ENCODE results near the gene RBFOX2. TPM values are rescaled to one million over a fixed set of nuclear protein-coding genes. Genes with fewer than 3 reads are reported as not detected.

RBFOX2 gene
- total and polyA plus RNA-seq, 2 of the 13 experiments (the other 11 are each of a cell fraction or from before 2014, with no cell fraction given), result 37.3 to 40.4 TPM

DNA sequence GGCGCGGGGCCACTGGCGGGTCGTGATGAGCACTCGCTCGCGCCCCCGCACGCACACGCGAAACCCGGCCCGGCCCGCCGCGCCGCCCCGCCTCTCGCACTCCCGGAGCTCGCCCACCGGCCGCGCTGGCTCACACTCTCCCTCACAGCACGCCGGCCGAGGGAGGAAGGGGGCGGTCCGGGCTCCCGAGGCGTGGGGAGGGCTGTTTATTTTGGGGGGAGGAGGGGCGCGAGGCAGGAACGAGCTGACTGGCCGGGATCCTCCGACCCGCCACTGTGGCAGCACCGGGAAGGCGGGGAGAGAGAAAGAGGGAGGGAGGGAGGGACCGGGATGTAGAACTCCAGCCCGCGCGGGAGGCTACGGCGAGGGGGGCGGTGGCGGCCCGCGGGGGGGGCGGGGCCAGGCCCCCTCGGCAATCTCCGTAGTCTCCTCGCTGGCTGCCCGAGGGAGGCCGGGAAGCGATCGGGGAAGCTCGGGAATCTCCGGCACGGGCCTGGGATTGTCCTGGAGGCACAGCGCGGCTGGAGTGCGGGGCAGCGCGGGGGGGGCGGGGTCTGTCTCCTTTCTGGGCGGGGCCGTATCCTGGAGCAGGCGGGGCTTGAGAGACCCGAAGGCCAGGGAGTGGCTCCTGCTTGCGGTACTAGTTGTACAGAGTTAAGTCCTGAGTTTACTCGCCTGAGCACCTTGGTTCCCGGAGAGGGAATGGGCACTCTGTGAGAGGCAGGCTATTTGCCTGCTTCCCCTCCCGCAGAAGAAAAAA is at the start of gene RBFOX2 (continued):
- TF ChIP-seq REL (CRISPR knock-in tag; conservative IDR thresholded peaks at IDR 0.05), result no peak
- peak; percentile 28; the same call in 1 of the 2 replicates for TF ChIP-seq KDM5B (CRISPR knock-in tag; IDR thresholded peaks at IDR 0.05; ENCODE audit: borderline replicate concordance)
- TF ChIP-seq BORCS8-MEF2B (CRISPR knock-in tag; IDR thresholded peaks at IDR 0.05), result no peak
- no peak for TF ChIP-seq ZNF260 (CRISPR knock-in tag; IDR thresholded peaks at IDR 0.05; ENCODE audit: borderline replicate concordance, low read depth)
- no peak for TF ChIP-seq SOX13 (IDR thresholded peaks at IDR 0.05)
- TF ChIP-seq SOX13 (CRISPR knock-in tag; conservative IDR thresholded peaks at IDR 0.05 in 1 of 2, IDR thresholded peaks at IDR 0.05 in 1 of 2), result no peak; a peak in 1 of 4 replicates

DNA sequence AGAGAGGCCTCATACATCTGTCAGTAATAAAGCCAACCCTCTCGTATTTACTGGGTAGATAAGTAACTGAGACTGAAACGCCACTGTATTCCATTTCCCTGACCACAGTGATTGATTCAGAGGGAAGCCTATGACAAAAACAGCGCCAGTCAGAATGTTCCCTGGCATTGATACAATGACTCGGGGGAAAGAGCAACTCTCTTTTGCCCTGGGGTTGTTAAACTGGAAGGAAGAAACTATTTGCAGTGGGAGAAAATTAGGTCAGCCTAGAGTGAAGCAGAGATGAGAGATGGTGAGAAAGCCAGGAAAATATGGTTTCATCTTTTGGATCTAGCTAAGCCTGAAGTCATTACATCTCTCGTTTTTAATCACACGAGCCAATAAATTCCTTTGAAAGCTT is 48.6 kb upstream of the RBFOX2 start:
- FAIRE-seq (no peak), ATAC-seq (no peak), DNase-seq (ENCODE audit: low spot score) (no peak)
- H3K4me1 ChIP-seq (ENCODE audit: insufficient read depth, low read length), result no peaks in the 10 kb centered on the region
- H3K9ac ChIP-seq (ENCODE audit: insufficient read depth, low read depth, low read length), result no peak overlapping the region
- no TSS peak for BruUV-seq (replicated peaks)
- H3K27ac ChIP-seq (ENCODE audit: extremely low read length, insufficient read depth, low read length), result no peak overlapping the region
- no peak overlapping the region for H2AFZ ChIP-seq (ENCODE audit: low read length)
- no peaks in the 10 kb centered on the region for H4K20me1 ChIP-seq (ENCODE audit: insufficient read depth, low read length)
- intact Hi-C loops (cut with micrococcal nuclease; ENCODE audit: unreplicated experiment) (no loop called here), in situ Hi-C loops (cut with HindIII; ENCODE audit: extremely low pct_ligation_motif_present, low pct_unique_long_range_greater_than_20kb) (no loop called here)
- no peaks in the 10 kb centered on the region for H3K9me3 ChIP-seq (ENCODE audit: low read length)
- 24% methylated on average over 6 of the region's 6 CpGs for WGBS (ENCODE audit: low lambda C conversion rate)
- POLR2A ChIA-PET, result no interaction called here
- CTCF ChIA-PET (ENCODE audit: low intra/inter-chr PET ratio, low total read pairs), result no interaction called here
- no peak overlapping the region for H3K4me2 ChIP-seq (ENCODE audit: low read depth, low read length)
- peaks cover 0 to 7% of the 10 kb centered on the region in 2 experiments; a peak in 2 of 5 replicates for H3K27me3 ChIP-seq (ENCODE audit: control insufficient read depth in 1 of 2, insufficient read depth in 2 of 2, low read length in 2 of 2)
- no peaks in the 10 kb centered on the region for H3K79me2 ChIP-seq (ENCODE audit: insufficient read depth, low read length)
- H3K36me3 ChIP-seq (replicated peaks in 1 of 2; ENCODE audit: control insufficient read depth in 1 of 2, insufficient read depth in 2 of 2, low read length in 2 of 2), result no peaks in the 10 kb centered on the region
- no peak overlapping the region for H3K4me3 ChIP-seq (replicated peaks in 1 of 3; ENCODE audit: insufficient read depth in 1 of 3, low read depth in 2 of 3, low read length in 3 of 3)
- TF ChIP-seq, protein P1, sequence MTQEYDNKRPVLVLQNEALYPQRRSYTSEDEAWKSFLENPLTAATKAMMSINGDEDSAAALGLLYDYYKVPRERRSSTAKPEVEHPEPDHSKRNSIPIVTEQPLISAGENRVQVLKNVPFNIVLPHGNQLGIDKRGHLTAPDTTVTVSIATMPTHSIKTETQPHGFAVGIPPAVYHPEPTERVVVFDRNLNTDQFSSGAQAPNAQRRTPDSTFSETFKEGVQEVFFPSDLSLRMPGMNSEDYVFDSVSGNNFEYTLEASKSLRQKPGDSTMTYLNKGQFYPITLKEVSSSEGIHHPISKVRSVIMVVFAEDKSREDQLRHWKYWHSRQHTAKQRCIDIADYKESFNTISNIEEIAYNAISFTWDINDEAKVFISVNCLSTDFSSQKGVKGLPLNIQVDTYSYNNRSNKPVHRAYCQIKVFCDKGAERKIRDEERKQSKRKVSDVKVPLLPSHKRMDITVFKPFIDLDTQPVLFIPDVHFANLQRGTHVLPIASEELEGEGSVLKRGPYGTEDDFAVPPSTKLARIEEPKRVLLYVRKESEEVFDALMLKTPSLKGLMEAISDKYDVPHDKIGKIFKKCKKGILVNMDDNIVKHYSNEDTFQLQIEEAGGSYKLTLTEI (CRISPR knock-in tag; conservative IDR thresholded peaks at IDR 0.05), result no peak
- no peak for TF ChIP-seq ZFY (CRISPR knock-in tag; IDR thresholded peaks at IDR 0.05)
- no peak for TF ChIP-seq ZNF724P (CRISPR knock-in tag; IDR thresholded peaks at IDR 0.05; ENCODE audit: borderline replicate concordance)
- no peak for TF ChIP-seq ZNF816 (CRISPR knock-in tag; IDR thresholded peaks at IDR 0.05; ENCODE audit: borderline replicate concordance)
- no peak for TF ChIP-seq ZNF839 (CRISPR knock-in tag; IDR thresholded peaks at IDR 0.05; ENCODE audit: borderline replicate concordance)
- TF ChIP-seq, protein P2, sequence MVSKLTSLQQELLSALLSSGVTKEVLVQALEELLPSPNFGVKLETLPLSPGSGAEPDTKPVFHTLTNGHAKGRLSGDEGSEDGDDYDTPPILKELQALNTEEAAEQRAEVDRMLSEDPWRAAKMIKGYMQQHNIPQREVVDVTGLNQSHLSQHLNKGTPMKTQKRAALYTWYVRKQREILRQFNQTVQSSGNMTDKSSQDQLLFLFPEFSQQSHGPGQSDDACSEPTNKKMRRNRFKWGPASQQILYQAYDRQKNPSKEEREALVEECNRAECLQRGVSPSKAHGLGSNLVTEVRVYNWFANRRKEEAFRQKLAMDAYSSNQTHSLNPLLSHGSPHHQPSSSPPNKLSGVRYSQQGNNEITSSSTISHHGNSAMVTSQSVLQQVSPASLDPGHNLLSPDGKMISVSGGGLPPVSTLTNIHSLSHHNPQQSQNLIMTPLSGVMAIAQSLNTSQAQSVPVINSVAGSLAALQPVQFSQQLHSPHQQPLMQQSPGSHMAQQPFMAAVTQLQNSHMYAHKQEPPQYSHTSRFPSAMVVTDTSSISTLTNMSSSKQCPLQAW (CRISPR knock-in tag; IDR thresholded peaks at IDR 0.05), result no peak
- TF ChIP-seq NR1H2 (CRISPR knock-in tag; IDR thresholded peaks at IDR 0.05; ENCODE audit: borderline replicate concordance, low read depth), result no peak
- TF ChIP-seq, protein P3, sequence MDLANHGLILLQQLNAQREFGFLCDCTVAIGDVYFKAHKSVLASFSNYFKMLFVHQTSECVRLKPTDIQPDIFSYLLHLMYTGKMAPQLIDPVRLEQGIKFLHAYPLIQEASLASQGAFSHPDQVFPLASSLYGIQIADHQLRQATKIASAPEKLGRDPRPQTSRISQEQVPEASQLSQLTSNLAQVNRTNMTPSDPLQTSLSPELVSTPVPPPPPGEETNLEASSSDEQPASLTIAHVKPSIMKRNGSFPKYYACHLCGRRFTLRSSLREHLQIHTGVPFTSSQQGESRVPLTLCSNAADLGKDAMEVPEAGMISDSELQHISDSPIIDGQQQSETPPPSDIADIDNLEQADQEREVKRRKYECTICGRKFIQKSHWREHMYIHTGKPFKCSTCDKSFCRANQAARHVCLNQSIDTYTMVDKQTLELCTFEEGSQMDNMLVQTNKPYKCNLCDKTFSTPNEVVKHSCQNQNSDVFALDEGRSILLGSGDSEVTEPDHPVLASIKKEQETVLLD (CRISPR knock-in tag; IDR thresholded peaks at IDR 0.05; ENCODE audit: low read depth), result no peak
- TF ChIP-seq TCF7 (IDR thresholded peaks at IDR 0.05; ENCODE audit: low read depth), result no peak
- TF ChIP-seq TBX2 (CRISPR knock-in tag; IDR thresholded peaks at IDR 0.05; ENCODE audit: borderline replicate concordance), result no peak
